WTC11 (cell line): ENCODE results near the gene ARHGAP42. TPM values are rescaled to one million over a fixed set of nuclear protein-coding genes. Genes with fewer than 3 reads are reported as not detected.

Experiments used
- ATAC-seq: fragments of 200-7000 bp; cut with Tn5 transposase; 2 replicates; pipeline ENCODE4 v1.10.0; 2021; ENCODE audit warnings: mild to moderate bottlenecking, moderate library complexity
- CTCF ChIA-PET: fragments of 300-600 bp; sonication (Branson Sonifier 250); formaldehyde crosslinking; loops from one replicate; lab custom pipeline; 2021; ENCODE audit warnings: antibody characterized with exemption; lab: Charles Lee
- POLR2A ChIA-PET: fragments of 350-600 bp; sonication (Branson Sonifier 250); formaldehyde crosslinking; loops from one replicate; lab custom pipeline; 2021; ENCODE audit warnings: antibody characterized with exemption; lab: Charles Lee
- DNase-seq: peaks from one replicate; pipeline ENCODE4 v3.0.0; 2021; ENCODE audit warnings: low spot score
- H3K27ac Mint-ChIP-seq: 2 replicates; pipeline ENCODE4 v1.8.0; 2021; ENCODE audit warnings: mixed read lengths
- H3K27me3 Mint-ChIP-seq: 2 replicates; pipeline ENCODE4 v1.8.0; 2021; ENCODE audit warnings: low read depth, mild to moderate bottlenecking, moderate library complexity, mixed read lengths
- H3K36me3 Mint-ChIP-seq: 2 replicates; pipeline ENCODE4 v1.8.0; 2021; ENCODE audit warnings: mixed read lengths
- H3K4me1 Mint-ChIP-seq: 2 replicates; pipeline ENCODE4 v1.8.0; 2022; ENCODE audit warnings: mixed read lengths
- H3K4me3 Mint-ChIP-seq: 2 replicates; pipeline ENCODE4 v1.8.0; 2021; ENCODE audit warnings: mild to moderate bottlenecking, moderate library complexity, mixed read lengths
- H3K9me3 Mint-ChIP-seq: 2 replicates; pipeline ENCODE4 v1.8.0; 2021; ENCODE audit warnings: mixed read lengths
- ARID4B ChIP-seq: sonication (generic); formaldehyde crosslinking; IDR thresholded peaks from 2 replicates; pipeline ENCODE4 v1.8.0; 2023; ENCODE audit warnings: missing genetic modification reagents, mild to moderate bottlenecking, borderline replicate concordance
- EMX1 ChIP-seq: fragments of 250-450 bp; sonication (Bioruptor Pico); IDR thresholded peaks from 2 replicates; pipeline ENCODE4 v1.8.0; 2021; ENCODE audit warnings: mild to moderate bottlenecking
- FOXJ3 ChIP-seq: sonication (generic); formaldehyde crosslinking; IDR thresholded peaks from 2 replicates; pipeline ENCODE4 v1.9.0; 2021; ENCODE audit warnings: missing genetic modification reagents, mild to moderate bottlenecking, borderline replicate concordance
- GTF2I ChIP-seq: fragments of 250-450 bp; sonication (Bioruptor Pico); conservative IDR thresholded peaks from 2 replicates; pipeline ENCODE4 v1.4.0; 2021; ENCODE audit warnings: mild to moderate bottlenecking
- MAX ChIP-seq: sonication (generic); formaldehyde crosslinking; IDR thresholded peaks from 2 replicates; pipeline ENCODE4 v1.8.0; 2022; ENCODE audit warnings: mild to moderate bottlenecking, missing genetic modification reagents
- NFATC4 ChIP-seq: fragments of 250-450 bp; sonication (Bioruptor Pico); IDR thresholded peaks from 2 replicates; pipeline ENCODE4 v1.9.0; 2021; ENCODE audit warnings: mild to moderate bottlenecking
- NR2C2 ChIP-seq: sonication (generic); formaldehyde crosslinking; IDR thresholded peaks from 2 replicates; pipeline ENCODE4 v1.8.0; 2022; ENCODE audit warnings: mild to moderate bottlenecking, missing genetic modification reagents
- PRDM15 ChIP-seq: sonication (generic); formaldehyde crosslinking; IDR thresholded peaks from 2 replicates; pipeline ENCODE4 v1.8.0; 2022; ENCODE audit warnings: missing genetic modification reagents
- RELA ChIP-seq: sonication (generic); formaldehyde crosslinking; IDR thresholded peaks from 2 replicates; pipeline ENCODE4 v1.8.1; 2022; ENCODE audit warnings: missing genetic modification reagents, mild to moderate bottlenecking, borderline replicate concordance
- TP53 ChIP-seq: sonication (generic); formaldehyde crosslinking; IDR thresholded peaks from 2 replicates; pipeline ENCODE4 v1.8.1; 2023; ENCODE audit warnings: mild to moderate bottlenecking, missing genetic modification reagents
- USF1 ChIP-seq: sonication (generic); formaldehyde crosslinking; IDR thresholded peaks from 2 replicates; pipeline ENCODE4 v1.8.0; 2022; ENCODE audit warnings: mild to moderate bottlenecking, missing genetic modification reagents
- ZBTB21 ChIP-seq: sonication (generic); formaldehyde crosslinking; IDR thresholded peaks from 2 replicates; pipeline ENCODE4 v1.8.1; 2023; ENCODE audit warnings: mild to moderate bottlenecking, missing genetic modification reagents, borderline replicate concordance
- ZNF317 ChIP-seq: sonication (generic); formaldehyde crosslinking; IDR thresholded peaks from 2 replicates; pipeline ENCODE4 v1.8.1; 2023; ENCODE audit warnings: low read depth, mild to moderate bottlenecking, moderate library complexity, missing genetic modification reagents, borderline replicate concordance
- ZNF416 ChIP-seq: fragments of 250-450 bp; sonication (Bioruptor Pico); IDR thresholded peaks from 2 replicates; pipeline ENCODE4 v1.9.0; 2021; ENCODE audit warnings: mild to moderate bottlenecking, inconsistent platforms
- total RNA-seq: library from RNA; stranded (reverse); gene quantifications from 3 replicates; pipeline ENCODE4 v1.2.3, GENCODE V29; 2021
- TF ChIP-seq, protein P1 (sequence below): fragments of 250-450 bp; sonication (Bioruptor Pico); conservative IDR thresholded peaks from 2 replicates; pipeline ENCODE4 v1.9.0; 2021; ENCODE audit warnings: mild to moderate bottlenecking
- TF ChIP-seq, protein P2 (sequence below): sonication (generic); formaldehyde crosslinking; IDR thresholded peaks from 2 replicates; pipeline ENCODE4 v1.8.1; 2023; ENCODE audit warnings: mild to moderate bottlenecking, missing genetic modification reagents
- TF ChIP-seq, protein P3 (sequence below): sonication (generic); formaldehyde crosslinking; IDR thresholded peaks from 2 replicates; pipeline ENCODE4 v1.8.1; 2022; ENCODE audit warnings: low read depth, missing genetic modification reagents, borderline replicate concordance

Gene ARHGAP42
- total RNA-seq, 1 experiment from 2014 or later, result 32.5 TPM

- H3K4me1 Mint-ChIP-seq, result peaks cover 54% of the 10 kb centered on the region
- H3K27ac Mint-ChIP-seq, result peak overlapping the region; percentile 88
- TF ChIP-seq ZBTB21 (CRISPR knock-in tag) (no peak), NR2C2 (CRISPR knock-in tag) (no peak), RELA (CRISPR knock-in tag) (no peak), ZNF416 (no peak), TP53 (no peak), ZNF317 (CRISPR knock-in tag) (no peak), GTF2I (CRISPR knock-in tag) (no peak), PRDM15 (CRISPR knock-in tag) (no peak), USF1 (no peak)
- TF ChIP-seq, protein P1, sequence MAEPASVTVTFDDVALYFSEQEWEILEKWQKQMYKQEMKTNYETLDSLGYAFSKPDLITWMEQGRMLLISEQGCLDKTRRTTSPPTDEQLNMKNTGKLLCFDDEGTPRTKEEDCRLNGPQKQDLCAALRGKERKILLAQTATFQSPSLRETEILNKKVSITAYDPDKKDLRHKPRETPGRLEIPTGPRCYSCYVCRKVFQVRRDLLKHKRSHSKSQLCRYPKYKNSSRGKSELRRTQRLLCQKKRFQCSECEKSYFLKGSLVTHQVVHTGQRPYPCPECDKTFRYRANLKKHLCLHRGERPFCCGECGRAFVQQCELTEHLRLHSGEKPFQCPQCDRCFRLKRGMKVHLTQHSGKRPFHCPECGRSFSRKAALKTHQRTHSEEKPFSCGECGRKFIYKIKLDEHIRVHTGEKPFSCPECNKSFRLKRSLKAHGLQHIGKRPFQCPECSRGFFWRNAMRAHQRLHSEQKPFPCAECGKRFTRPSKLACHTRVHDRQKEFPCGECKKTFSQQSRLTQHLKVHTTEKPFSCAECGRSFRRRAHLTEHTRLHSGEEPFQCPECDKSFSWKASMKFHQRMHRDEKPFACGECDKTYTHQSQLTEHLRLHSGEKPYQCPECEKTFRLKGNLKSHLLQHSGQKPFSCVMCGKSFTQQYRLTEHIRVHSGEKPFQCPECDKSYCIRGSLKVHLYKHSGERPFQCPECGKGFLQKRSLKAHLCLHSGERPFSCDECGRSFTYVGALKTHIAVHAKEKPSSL (CRISPR knock-in tag), result no peak
- TF ChIP-seq, protein P2, sequence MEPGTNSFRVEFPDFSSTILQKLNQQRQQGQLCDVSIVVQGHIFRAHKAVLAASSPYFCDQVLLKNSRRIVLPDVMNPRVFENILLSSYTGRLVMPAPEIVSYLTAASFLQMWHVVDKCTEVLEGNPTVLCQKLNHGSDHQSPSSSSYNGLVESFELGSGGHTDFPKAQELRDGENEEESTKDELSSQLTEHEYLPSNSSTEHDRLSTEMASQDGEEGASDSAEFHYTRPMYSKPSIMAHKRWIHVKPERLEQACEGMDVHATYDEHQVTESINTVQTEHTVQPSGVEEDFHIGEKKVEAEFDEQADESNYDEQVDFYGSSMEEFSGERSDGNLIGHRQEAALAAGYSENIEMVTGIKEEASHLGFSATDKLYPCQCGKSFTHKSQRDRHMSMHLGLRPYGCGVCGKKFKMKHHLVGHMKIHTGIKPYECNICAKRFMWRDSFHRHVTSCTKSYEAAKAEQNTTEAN (CRISPR knock-in tag), result no peak
- TF ChIP-seq, protein P3, sequence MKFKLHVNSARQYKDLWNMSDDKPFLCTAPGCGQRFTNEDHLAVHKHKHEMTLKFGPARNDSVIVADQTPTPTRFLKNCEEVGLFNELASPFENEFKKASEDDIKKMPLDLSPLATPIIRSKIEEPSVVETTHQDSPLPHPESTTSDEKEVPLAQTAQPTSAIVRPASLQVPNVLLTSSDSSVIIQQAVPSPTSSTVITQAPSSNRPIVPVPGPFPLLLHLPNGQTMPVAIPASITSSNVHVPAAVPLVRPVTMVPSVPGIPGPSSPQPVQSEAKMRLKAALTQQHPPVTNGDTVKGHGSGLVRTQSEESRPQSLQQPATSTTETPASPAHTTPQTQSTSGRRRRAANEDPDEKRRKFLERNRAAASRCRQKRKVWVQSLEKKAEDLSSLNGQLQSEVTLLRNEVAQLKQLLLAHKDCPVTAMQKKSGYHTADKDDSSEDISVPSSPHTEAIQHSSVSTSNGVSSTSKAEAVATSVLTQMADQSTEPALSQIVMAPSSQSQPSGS (CRISPR knock-in tag), result no peak
- ChIA-PET CTCF (interaction anchor here (0.8 to 1.1 kb wide), 3 partner anchors 19 to 189 kb away, joined by 3 to 5 read pairs (median 4); no protein-coding TSS in a partner anchor), POLR2A (interaction anchor here (0.7 kb wide), 1 partner anchor 1197 kb away, joined by 6 read pairs; no protein-coding TSS in a partner anchor)
- H3K9me3 Mint-ChIP-seq, result peaks cover 22% of the 10 kb centered on the region
- H3K4me3 Mint-ChIP-seq, result no peak overlapping the region
- H3K36me3 Mint-ChIP-seq, result peaks cover 11% of the 10 kb centered on the region
- DNase-seq, result no peak
- peak; percentile 43 for ATAC-seq
- no peaks in the 10 kb centered on the region for H3K27me3 Mint-ChIP-seq
Observed at GRCh38 chr11:100876815-100877520, 189.9 kb downstream of the ARHGAP42 start.

DNA sequence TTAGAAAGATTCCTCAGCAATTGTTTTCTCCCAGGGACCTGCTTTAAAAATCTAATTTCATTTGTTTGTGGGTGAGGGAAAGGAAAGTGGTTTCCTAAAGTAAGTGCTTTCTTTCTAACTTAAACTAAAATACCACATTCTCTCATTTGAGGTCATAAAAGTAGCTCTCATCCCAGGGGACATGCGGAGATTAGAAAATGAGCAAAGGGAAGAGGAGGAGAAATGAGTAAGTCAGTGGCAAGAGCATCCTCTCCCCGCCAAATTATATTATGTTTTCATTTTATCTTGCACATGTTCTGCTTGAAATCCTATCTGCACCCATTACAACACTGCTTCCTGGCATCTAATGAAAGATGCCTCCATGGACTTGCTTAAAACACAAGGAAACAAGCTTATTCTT is 191.4 kb downstream of the ARHGAP42 start:
- no peak overlapping the region for H3K27ac Mint-ChIP-seq
- ATAC-seq (no peak), DNase-seq (no peak)
- H3K9me3 Mint-ChIP-seq, result peaks cover 22% of the 10 kb centered on the region
- H3K27me3 Mint-ChIP-seq, result no peaks in the 10 kb centered on the region
- peaks cover 42% of the 10 kb centered on the region for H3K4me1 Mint-ChIP-seq
- H3K36me3 Mint-ChIP-seq, result peaks cover 11% of the 10 kb centered on the region
- ChIA-PET POLR2A (no interaction called here), CTCF (no interaction called here)
- H3K4me3 Mint-ChIP-seq, result no peak overlapping the region
- TF ChIP-seq FOXJ3 (CRISPR knock-in tag), result no peak
- TF ChIP-seq NFATC4 (CRISPR knock-in tag), result no peak
- no peak for TF ChIP-seq ARID4B (CRISPR knock-in tag)
- TF ChIP-seq EMX1, result no peak
- TF ChIP-seq MAX (CRISPR knock-in tag), result no peak
- TF ChIP-seq, protein P2 (CRISPR knock-in tag), result no peak
